Measurements from ENCODE around the gene GOLGA8T.
A peak's percentile ranks its signal among the peaks of the same experiment; 100 is the strongest.
"Not testable (repeated sequence)": the region's sequence is repeated elsewhere in the genome, so short reads cannot be mapped to it uniquely, and the experiment has no call there.

The GOLGA8T gene

GRCh38 chr15:30134751-30135150 lies at the start of gene GOLGA8T:
Gene GOLGA8T (plus strand): TSS chr15:30135051. CDS start chr15:30135149, 98 bp downstream.
- DNase-seq (ENCODE audit: low read depth in 2 of 2); H3K4me3 ChIP-seq (replicated peaks in 1 of 2; ENCODE audit: low read depth in 2 of 2, low read length in 2 of 2): not testable (repeated sequence)

- H3K4me3 ChIP-seq (replicated peaks in 1 of 2; ENCODE audit: low read depth in 2 of 2, low read length in 2 of 2); DNase-seq (ENCODE audit: low read depth in 2 of 2): not testable (repeated sequence)
These were observed 37.0 kb upstream of the GOLGA8T start for GRCh38 chr15:30097827-30098226.

- DNase-seq (ENCODE audit: low read depth in 2 of 2); H3K4me3 ChIP-seq (replicated peaks in 1 of 2; ENCODE audit: low read depth in 2 of 2, low read length in 2 of 2): not testable (repeated sequence)
These were observed 32.0 kb upstream of the GOLGA8T start for GRCh38 chr15:30102890-30103289.

GRCh38 chr15:30103941-30104507 lies 30.8 kb upstream of the GOLGA8T start:
- DNase-seq (ENCODE audit: low read depth in 2 of 2), result not testable (repeated sequence)
- peak overlapping the region in 1 of 2 donors; percentile 23 for H3K4me3 ChIP-seq (replicated peaks in 1 of 2; ENCODE audit: low read depth in 2 of 2, low read length in 2 of 2)

- not testable (repeated sequence) for DNase-seq (ENCODE audit: low read depth in 2 of 2); H3K4me3 ChIP-seq (replicated peaks in 1 of 2; ENCODE audit: low read depth in 2 of 2, low read length in 2 of 2)
These were observed 24.3 kb upstream of the GOLGA8T start for GRCh38 chr15:30110591-30110990.

GRCh38 chr15:30130066-30130465 lies 4.8 kb upstream of the GOLGA8T start:
- DNase-seq (ENCODE audit: low read depth in 2 of 2), result peak in 1 of 2 donors; percentile 1
- H3K4me3 ChIP-seq (replicated peaks in 1 of 2; ENCODE audit: low read depth in 2 of 2, low read length in 2 of 2), result not testable (repeated sequence)

- DNase-seq (ENCODE audit: low read depth in 2 of 2); H3K4me3 ChIP-seq (replicated peaks in 1 of 2; ENCODE audit: low read depth in 2 of 2, low read length in 2 of 2): not testable (repeated sequence)
These were observed 8.4 kb downstream of the GOLGA8T start for GRCh38 chr15:30143246-30143645.

- DNase-seq (ENCODE audit: low read depth in 2 of 2); H3K4me3 ChIP-seq (replicated peaks in 1 of 2; ENCODE audit: low read depth in 2 of 2, low read length in 2 of 2): not testable (repeated sequence)
These were observed 15.0 kb downstream of the GOLGA8T start for GRCh38 chr15:30149891-30150290.

GRCh38 chr15:30162479-30163357 lies 27.9 kb downstream of the GOLGA8T start:
- H3K4me3 ChIP-seq (replicated peaks in 1 of 2; ENCODE audit: low read depth in 2 of 2, low read length in 2 of 2); DNase-seq (ENCODE audit: low read depth in 2 of 2): not testable (repeated sequence)

- not testable (repeated sequence) for DNase-seq (ENCODE audit: low read depth in 2 of 2); H3K4me3 ChIP-seq (replicated peaks in 1 of 2; ENCODE audit: low read depth in 2 of 2, low read length in 2 of 2)
These were observed 28.9 kb downstream of the GOLGA8T start for GRCh38 chr15:30163759-30164158.

GRCh38 chr15:30164257-30164656 lies 29.4 kb downstream of the GOLGA8T start:
- not testable (repeated sequence) for H3K4me3 ChIP-seq (replicated peaks in 1 of 2; ENCODE audit: low read depth in 2 of 2, low read length in 2 of 2); DNase-seq (ENCODE audit: low read depth in 2 of 2)

- DNase-seq (ENCODE audit: low read depth in 2 of 2); H3K4me3 ChIP-seq (replicated peaks in 1 of 2; ENCODE audit: low read depth in 2 of 2, low read length in 2 of 2): not testable (repeated sequence)
These were observed 32.6 kb downstream of the GOLGA8T start for GRCh38 chr15:30167403-30167802.

- not testable (repeated sequence) for DNase-seq (ENCODE audit: low read depth in 2 of 2); H3K4me3 ChIP-seq (replicated peaks in 1 of 2; ENCODE audit: low read depth in 2 of 2, low read length in 2 of 2)
These were observed 33.0 kb downstream of the GOLGA8T start for GRCh38 chr15:30167886-30168285.

- not testable (repeated sequence) for H3K4me3 ChIP-seq (replicated peaks in 1 of 2; ENCODE audit: low read depth in 2 of 2, low read length in 2 of 2); DNase-seq (ENCODE audit: low read depth in 2 of 2)
These were observed 36.6 kb downstream of the GOLGA8T start for GRCh38 chr15:30171452-30171851.

- H3K4me3 ChIP-seq (replicated peaks in 1 of 2; ENCODE audit: low read depth in 2 of 2, low read length in 2 of 2), result not testable (repeated sequence)
- DNase-seq (ENCODE audit: low read depth in 2 of 2), result peak in 1 of 2 donors; percentile 1
These were observed 38.3 kb downstream of the GOLGA8T start for GRCh38 chr15:30173041-30173608.

GRCh38 chr15:30175291-30175690 lies 40.4 kb downstream of the GOLGA8T start:
- H3K4me3 ChIP-seq (replicated peaks in 1 of 2; ENCODE audit: low read depth in 2 of 2, low read length in 2 of 2); DNase-seq (ENCODE audit: low read depth in 2 of 2): not testable (repeated sequence)

GRCh38 chr15:30176613-30177012 lies 41.8 kb downstream of the GOLGA8T start:
- H3K4me3 ChIP-seq (replicated peaks in 1 of 2; ENCODE audit: low read depth in 2 of 2, low read length in 2 of 2); DNase-seq (ENCODE audit: low read depth in 2 of 2): not testable (repeated sequence)

- not testable (repeated sequence) for DNase-seq (ENCODE audit: low read depth in 2 of 2)
These were observed 45.0 kb downstream of the GOLGA8T start for GRCh38 chr15:30179814-30180213.

GRCh38 chr15:30185495-30185894 lies 50.6 kb downstream of the GOLGA8T start:
- not testable (repeated sequence) for H3K4me3 ChIP-seq (replicated peaks in 1 of 2; ENCODE audit: low read depth in 2 of 2, low read length in 2 of 2); DNase-seq (ENCODE audit: low read depth in 2 of 2)

More at GRCh38 chr15:30179814-30180213, 45.0 kb downstream of the GOLGA8T start:
- not testable (repeated sequence) for H3K4me3 ChIP-seq (replicated peaks in 1 of 2; ENCODE audit: low read depth in 2 of 2, low read length in 2 of 2)
